HCT116 (cell line): ENCODE results near the gene NPB.
"Not testable (repeated sequence)": the region's sequence is repeated elsewhere in the genome, so short reads cannot be mapped to it uniquely, and the experiment has no call there.

Experiments
- CTCF ChIP-seq, 3 experiments: fragments of 200-600 bp in 1 of 3; sonication (generic) in 1 of 3; IDR thresholded peaks in 2 of 3; conservative IDR thresholded peaks in 1 of 3; 2 replicates each; pipeline ENCODE4 v1.5.1; 2012 to 2017; ENCODE audit warnings: low read depth in 2 of 3, low read length in 2 of 3, antibody characterized with exemption in 1 of 3, borderline replicate concordance in 1 of 3, control low read depth in 1 of 3, mild to moderate bottlenecking in 1 of 3, mixed read lengths in 1 of 3, mixed run types in 1 of 3, moderate library complexity in 1 of 3; ENCODE audit not compliant: insufficient read depth in 1 of 3
- EZH2 ChIP-seq: fragments of 200-600 bp; sonication (generic); IDR thresholded peaks from 2 replicates; pipeline ENCODE4 v1.6.1; 2017; ENCODE audit warnings: antibody characterized with exemption, mixed run types
- POLR2A ChIP-seq: IDR thresholded peaks from 2 replicates; pipeline ENCODE4 v1.7.0; 2011; ENCODE audit warnings: borderline replicate concordance; ENCODE audit not compliant: insufficient read depth, insufficient read length; ENCODE audit errors: extremely low read depth
- POLR2AphosphoS5 ChIP-seq: IDR thresholded peaks from 2 replicates; pipeline ENCODE4 v1.6.1; 2011; ENCODE audit warnings: mild to moderate bottlenecking, low read depth, low read length, moderate library complexity
- RAD21 ChIP-seq: IDR thresholded peaks from 2 replicates; pipeline ENCODE4 v1.6.1; 2012; ENCODE audit warnings: low read depth, mild to moderate bottlenecking
- REST ChIP-seq: IDR thresholded peaks from 2 replicates; pipeline ENCODE4 v1.6.1; 2012; ENCODE audit warnings: low read depth
- SP1 ChIP-seq: IDR thresholded peaks from 2 replicates; pipeline ENCODE4 v1.6.1; 2012; ENCODE audit warnings: low read depth
- ZFX ChIP-seq: fragments of 450-650 bp; IDR thresholded peaks from 2 replicates; pipeline ENCODE4 v1.6.1; 2017
- ZNF274 ChIP-seq: fragments of 200-500 bp; sonication (Bioruptor generic); IDR thresholded peaks from 2 replicates; pipeline ENCODE4 v1.6.1; 2014; ENCODE audit warnings: mild to moderate bottlenecking, low read depth, low read length, inconsistent platforms
- TF ChIP-seq, protein P1 (sequence below): IDR thresholded peaks from 2 replicates; pipeline ENCODE4 v1.6.1; 2012

GRCh38 chr17:81918333-81918669, 16.3 kb downstream of the NPB start:
- TF ChIP-seq CTCF (IDR thresholded peaks at IDR 0.05 in 2 of 3, conservative IDR thresholded peaks at IDR 0.05 in 1 of 3; ENCODE audit: borderline replicate concordance in 1 of 3, insufficient read depth in 1 of 3, low read depth in 2 of 3, low read length in 2 of 3); ZNF274; POLR2A; REST; POLR2AphosphoS5; RAD21; EZH2; ZFX; SP1: not testable (repeated sequence)
- TF ChIP-seq, protein P1, sequence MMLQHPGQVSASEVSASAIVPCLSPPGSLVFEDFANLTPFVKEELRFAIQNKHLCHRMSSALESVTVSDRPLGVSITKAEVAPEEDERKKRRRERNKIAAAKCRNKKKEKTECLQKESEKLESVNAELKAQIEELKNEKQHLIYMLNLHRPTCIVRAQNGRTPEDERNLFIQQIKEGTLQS, result not testable (repeated sequence)
